22Rv1 (cell line): Measurements from ENCODE around the gene LRCH1.
"Not testable (repeated sequence)": the region's sequence is repeated elsewhere in the genome, so short reads cannot be mapped to it uniquely, and the experiment has no call there.

ENCODE experiments used
- H3K27ac ChIP-seq: fragments of 450-650 bp; 2 replicates; pipeline ENCODE4 v1.5.1; 2017
- ZFX ChIP-seq: fragments of 450-650 bp; IDR thresholded peaks from 2 replicates; pipeline ENCODE4 v1.6.1; 2017; ENCODE audit warnings: antibody characterized with exemption, borderline replicate concordance
- TF ChIP-seq, protein P1 (sequence below): fragments of 450-650 bp; IDR thresholded peaks from 2 replicates; pipeline ENCODE4 v1.5.1; 2017; ENCODE audit warnings: mild to moderate bottlenecking

Gene LRCH1

DNA sequence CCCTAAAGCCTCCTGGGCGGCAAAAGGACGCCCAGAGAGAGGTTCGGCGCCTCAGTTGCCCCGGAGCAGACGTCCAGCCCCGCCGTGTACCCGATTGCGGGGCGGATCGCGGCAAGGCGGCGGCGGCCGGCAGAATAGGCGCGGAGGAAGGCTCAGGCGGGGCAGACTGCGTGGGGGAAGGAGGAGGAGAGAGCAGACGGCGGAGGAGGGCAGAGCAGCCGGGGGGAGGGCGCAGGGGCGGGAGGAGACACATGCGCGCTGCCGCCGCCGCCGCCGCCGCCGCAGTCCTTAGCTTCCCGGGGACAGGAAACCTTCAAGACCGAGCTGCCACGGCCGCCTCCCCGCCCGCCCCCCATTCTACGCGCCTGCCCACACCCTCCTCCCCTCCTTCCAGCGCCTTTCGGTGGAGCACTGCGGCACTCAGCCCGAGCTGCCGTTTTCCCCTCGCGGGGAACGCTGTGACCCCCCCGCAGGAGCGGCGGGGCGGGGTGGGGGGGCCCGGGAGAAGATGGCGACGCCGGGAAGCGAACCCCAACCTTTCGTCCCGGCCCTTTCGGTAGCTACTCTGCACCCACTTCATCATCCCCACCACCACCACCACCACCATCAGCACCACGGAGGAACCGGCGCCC is at the start of gene LRCH1:
Gene LRCH1 (plus strand): TSS at position 282 of the 632 bp plus-strand sequence. CDS start 227 bp downstream, at position 509.
- H3K27ac ChIP-seq: peak within 1 kb of the TSS; percentile 58
- no peak for TF ChIP-seq ZFX
- TF ChIP-seq, protein P1, sequence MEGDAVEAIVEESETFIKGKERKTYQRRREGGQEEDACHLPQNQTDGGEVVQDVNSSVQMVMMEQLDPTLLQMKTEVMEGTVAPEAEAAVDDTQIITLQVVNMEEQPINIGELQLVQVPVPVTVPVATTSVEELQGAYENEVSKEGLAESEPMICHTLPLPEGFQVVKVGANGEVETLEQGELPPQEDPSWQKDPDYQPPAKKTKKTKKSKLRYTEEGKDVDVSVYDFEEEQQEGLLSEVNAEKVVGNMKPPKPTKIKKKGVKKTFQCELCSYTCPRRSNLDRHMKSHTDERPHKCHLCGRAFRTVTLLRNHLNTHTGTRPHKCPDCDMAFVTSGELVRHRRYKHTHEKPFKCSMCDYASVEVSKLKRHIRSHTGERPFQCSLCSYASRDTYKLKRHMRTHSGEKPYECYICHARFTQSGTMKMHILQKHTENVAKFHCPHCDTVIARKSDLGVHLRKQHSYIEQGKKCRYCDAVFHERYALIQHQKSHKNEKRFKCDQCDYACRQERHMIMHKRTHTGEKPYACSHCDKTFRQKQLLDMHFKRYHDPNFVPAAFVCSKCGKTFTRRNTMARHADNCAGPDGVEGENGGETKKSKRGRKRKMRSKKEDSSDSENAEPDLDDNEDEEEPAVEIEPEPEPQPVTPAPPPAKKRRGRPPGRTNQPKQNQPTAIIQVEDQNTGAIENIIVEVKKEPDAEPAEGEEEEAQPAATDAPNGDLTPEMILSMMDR: no peak

DNA sequence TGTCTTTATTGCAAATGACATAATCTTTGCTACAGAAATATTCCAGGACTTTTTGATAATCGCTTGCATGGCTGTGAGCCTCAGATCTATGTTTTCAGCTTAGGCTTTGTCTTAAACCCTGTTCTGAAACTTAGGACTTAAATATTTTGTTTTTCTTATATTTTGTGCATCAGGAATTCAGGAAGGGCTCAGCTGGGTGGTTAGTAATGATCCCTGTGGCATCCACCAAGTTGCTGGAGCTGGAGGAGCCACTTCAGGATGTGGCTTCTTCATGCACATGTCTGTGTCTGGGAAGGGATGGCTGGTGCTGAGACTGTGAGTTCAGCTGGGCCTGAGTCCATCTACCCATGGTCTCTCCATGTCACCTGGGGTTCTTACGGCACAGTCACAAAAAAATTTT is 48.9 kb upstream of the LRCH1 start:
- no peak overlapping the region for H3K27ac ChIP-seq
- TF ChIP-seq, protein P1: no peak
- TF ChIP-seq ZFX: no peak

DNA sequence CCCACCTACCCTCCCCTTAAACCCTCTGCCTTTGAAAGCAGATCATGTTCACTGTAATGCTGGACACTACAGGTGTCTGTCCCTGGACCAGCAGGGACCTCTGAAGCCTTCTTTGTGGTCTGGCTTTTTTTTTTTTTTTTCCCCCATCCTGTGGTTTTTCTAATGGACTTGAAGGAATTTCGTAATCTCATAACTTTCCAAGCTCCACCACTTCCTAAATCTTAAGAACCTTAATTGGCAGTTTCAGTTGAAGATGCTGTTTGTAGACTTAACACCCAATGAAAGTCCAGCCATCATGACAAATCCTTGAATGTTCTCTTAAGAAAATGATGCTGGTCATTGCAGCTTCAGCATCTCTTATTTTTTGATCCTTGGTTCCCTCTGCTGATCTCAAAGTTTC is 45.0 kb upstream of the LRCH1 start:
- no peak for TF ChIP-seq ZFX
- TF ChIP-seq, protein P1: no peak
- H3K27ac ChIP-seq: no peak overlapping the region

DNA sequence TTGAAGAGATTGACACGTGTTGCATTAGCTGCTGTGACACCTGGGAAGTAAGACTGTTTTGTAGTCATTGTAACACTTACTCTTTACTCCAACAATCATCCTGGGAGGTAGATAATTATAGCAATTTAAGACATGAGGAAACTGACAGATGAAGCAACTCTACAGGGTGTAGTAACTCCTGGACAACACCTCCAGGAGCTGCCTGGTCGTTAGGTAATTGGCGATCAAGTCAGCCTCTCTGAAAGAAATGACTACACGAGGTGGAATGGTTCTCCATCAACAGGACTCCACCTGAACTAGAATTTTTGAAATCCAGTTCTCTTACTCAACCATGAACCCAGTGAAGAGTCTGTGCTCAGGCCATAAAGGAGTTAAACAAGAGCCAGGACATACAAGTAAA is 43.0 kb upstream of the LRCH1 start:
- H3K27ac ChIP-seq: no peak overlapping the region
- TF ChIP-seq, protein P1: no peak
- TF ChIP-seq ZFX: no peak

DNA sequence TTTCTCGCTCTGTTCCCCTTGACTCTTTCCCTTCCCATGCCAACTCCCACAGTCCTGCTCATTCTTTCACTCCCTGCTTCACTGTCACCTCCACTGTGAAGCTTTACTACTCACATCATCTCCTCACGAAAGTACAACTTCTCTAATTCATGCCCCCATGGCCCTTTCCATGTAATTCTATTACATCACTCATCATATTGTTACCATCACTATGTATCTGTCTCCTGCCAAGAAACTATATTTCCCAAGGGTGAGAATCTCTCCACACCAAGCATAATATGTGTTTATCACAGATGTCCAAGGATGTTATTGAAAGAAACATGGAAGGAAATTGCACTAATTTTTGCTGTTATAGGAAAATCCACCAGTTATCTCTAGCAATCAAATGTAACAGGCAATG is 37.2 kb upstream of the LRCH1 start:
- no peak overlapping the region for H3K27ac ChIP-seq
- TF ChIP-seq ZFX: no peak
- TF ChIP-seq, protein P1: no peak

DNA sequence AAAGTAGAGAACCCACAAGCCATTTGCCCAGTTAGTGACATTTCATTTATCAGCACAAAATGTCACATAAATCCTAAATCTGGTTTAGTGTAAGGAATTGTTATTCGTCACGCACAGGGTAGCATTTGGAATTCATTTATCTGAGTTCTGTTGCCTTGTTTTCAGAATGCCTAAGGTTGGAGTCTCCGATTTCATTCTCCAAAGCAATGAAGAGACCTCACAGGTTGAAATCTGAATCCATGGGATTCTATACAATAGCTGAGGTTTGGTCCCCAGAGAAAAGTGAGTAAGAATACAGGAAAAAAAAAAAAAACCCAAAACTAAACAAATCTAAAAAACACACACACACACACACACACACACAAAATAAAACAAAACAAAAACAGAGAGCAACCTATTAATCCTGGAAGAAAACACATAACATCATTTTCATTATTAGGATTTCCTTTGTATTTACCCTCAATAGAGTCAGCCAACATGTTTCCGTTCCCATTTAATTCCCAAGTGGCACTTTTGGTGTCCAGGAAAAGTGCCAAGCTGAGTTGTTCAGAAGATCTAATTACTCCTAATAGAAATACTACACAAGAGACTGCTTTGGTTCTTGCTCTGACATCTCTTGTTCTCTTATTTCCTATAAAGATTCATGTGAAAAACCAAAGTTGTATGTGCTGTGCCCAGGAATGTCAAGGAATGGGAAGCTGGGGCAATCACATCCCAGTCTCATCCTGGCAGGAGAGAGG is 36.2 kb upstream of the LRCH1 start:
- no peak overlapping the region for H3K27ac ChIP-seq

GRCh38 chr13:46517748-46518147 is 35.2 kb upstream of the LRCH1 start:
- H3K27ac ChIP-seq: not testable (repeated sequence)

More for the DNA sequence above, 36.2 kb upstream of the LRCH1 start:
- TF ChIP-seq, protein P1: no peak
- no peak for TF ChIP-seq ZFX
